H1 (cell line): Measurements from ENCODE around the gene REL. TPM values are rescaled to one million over a fixed set of nuclear protein-coding genes. Genes with fewer than 3 reads are reported as not detected.

Source experiments
- BCL11A ChIP-seq, 2 experiments: IDR thresholded peaks; one replicate each; pipeline ENCODE4 v1.6.1; 2011; ENCODE audit warnings: low read depth in 2 of 2, low read length in 2 of 2, mild to moderate bottlenecking in 2 of 2
- CEBPB ChIP-seq: IDR thresholded peaks from 2 replicates; pipeline ENCODE4 v1.6.1; 2012; ENCODE audit warnings: low read depth, low read length
- CHD1 ChIP-seq: IDR thresholded peaks from 2 replicates; pipeline ENCODE4 v1.6.1; 2012; ENCODE audit warnings: low read depth, low read length, improper control_type of control experiment
- CHD2 ChIP-seq: IDR thresholded peaks from 2 replicates; pipeline ENCODE4 v1.6.1; 2012; ENCODE audit warnings: low read length, improper control_type of control experiment
- CREB1 ChIP-seq: IDR thresholded peaks from 2 replicates; pipeline ENCODE4 v1.6.1; 2012; ENCODE audit warnings: inconsistent platforms
- HDAC6 ChIP-seq: IDR thresholded peaks from one replicate; pipeline ENCODE4 v1.7.1; 2012; ENCODE audit warnings: low read depth, mild to moderate bottlenecking, inconsistent platforms, low read length, moderate library complexity
- PHF8 ChIP-seq: fragments of 200-600 bp; sonication (generic); conservative IDR thresholded peaks from 2 replicates; pipeline ENCODE4 v1.7.1; 2012; ENCODE audit warnings: low read depth, mild to moderate bottlenecking, inconsistent platforms, low read length, moderate library complexity
- POLR2AphosphoS5 ChIP-seq: IDR thresholded peaks from 2 replicates; pipeline ENCODE4 v1.6.1; 2011; ENCODE audit warnings: low read depth, low read length
- RXRA ChIP-seq: IDR thresholded peaks from 2 replicates; pipeline ENCODE4 v1.6.1; 2011; ENCODE audit warnings: low read depth, mild to moderate bottlenecking, low read length, moderate library complexity; ENCODE audit not compliant: insufficient read depth
- polyA plus RNA-seq, 7 experiments: library from polyadenylated mRNA; depleted of rRNA in 3 of 7; stranded (reverse) in 5 of 7; unstranded in 2 of 7; fragments of >200 nt in 5 of 7; fragments of 200-250 nt in 2 of 7; gene quantifications; 1 replicate in 5 of 7; 2 replicates in 1 of 7; 4 replicates in 1 of 7; pipeline versions ENCODE4 v1.2.1 to v1.2.3, GENCODE V29; 2011 to 2013; ENCODE audit warnings: missing spikeins in 2 of 7, mixed read lengths in 2 of 7
- total RNA-seq: library from RNA; stranded (reverse); fragmentation: NEBNext Ultra II Directional; extraction: Animal tissue kit (Norgen Biotek cat#: 25700); gene quantifications from 2 replicates; pipeline ENCODE4 v1.2.1, GENCODE V29; 2021
- TF ChIP-seq, protein P1 (sequence below): fragments of 300-600 bp; sonication (generic); IDR thresholded peaks from 2 replicates; pipeline ENCODE4 v1.7.1; 2012; ENCODE audit warnings: low read length, moderate library complexity, mild to moderate bottlenecking, inconsistent platforms; ENCODE audit not compliant: insufficient replicate concordance
- TF ChIP-seq, protein P2 (sequence below): IDR thresholded peaks from 2 replicates; pipeline ENCODE4 v1.6.1; 2011; ENCODE audit warnings: low read length, improper control_type of control experiment

The REL gene
- total and polyA plus RNA-seq, 2 of the 8 experiments (the other 6 are each of a cell fraction or from before 2014, with no cell fraction given), result 1.5 to 7.5 TPM

DNA sequence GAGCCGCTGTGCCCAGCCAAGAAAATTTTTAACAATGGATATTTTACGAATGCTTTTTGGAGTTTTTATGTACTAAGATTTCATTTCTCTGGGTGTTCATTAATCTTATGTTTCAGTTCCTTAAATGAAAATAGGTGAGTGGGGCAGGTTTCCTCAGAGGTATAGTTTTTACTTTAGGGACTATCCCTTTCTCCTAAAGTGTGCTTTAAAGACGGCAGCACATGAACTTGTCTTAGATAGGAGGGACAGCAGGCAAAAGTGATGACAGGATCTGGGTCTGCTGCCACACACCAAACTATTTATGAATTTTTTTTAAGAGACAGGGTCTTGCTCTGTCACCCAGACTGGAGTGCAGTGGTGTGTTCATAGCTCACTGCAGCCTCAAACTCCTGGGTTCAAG lies 8.0 kb upstream of the REL start (continued):
- TF ChIP-seq, protein P1, sequence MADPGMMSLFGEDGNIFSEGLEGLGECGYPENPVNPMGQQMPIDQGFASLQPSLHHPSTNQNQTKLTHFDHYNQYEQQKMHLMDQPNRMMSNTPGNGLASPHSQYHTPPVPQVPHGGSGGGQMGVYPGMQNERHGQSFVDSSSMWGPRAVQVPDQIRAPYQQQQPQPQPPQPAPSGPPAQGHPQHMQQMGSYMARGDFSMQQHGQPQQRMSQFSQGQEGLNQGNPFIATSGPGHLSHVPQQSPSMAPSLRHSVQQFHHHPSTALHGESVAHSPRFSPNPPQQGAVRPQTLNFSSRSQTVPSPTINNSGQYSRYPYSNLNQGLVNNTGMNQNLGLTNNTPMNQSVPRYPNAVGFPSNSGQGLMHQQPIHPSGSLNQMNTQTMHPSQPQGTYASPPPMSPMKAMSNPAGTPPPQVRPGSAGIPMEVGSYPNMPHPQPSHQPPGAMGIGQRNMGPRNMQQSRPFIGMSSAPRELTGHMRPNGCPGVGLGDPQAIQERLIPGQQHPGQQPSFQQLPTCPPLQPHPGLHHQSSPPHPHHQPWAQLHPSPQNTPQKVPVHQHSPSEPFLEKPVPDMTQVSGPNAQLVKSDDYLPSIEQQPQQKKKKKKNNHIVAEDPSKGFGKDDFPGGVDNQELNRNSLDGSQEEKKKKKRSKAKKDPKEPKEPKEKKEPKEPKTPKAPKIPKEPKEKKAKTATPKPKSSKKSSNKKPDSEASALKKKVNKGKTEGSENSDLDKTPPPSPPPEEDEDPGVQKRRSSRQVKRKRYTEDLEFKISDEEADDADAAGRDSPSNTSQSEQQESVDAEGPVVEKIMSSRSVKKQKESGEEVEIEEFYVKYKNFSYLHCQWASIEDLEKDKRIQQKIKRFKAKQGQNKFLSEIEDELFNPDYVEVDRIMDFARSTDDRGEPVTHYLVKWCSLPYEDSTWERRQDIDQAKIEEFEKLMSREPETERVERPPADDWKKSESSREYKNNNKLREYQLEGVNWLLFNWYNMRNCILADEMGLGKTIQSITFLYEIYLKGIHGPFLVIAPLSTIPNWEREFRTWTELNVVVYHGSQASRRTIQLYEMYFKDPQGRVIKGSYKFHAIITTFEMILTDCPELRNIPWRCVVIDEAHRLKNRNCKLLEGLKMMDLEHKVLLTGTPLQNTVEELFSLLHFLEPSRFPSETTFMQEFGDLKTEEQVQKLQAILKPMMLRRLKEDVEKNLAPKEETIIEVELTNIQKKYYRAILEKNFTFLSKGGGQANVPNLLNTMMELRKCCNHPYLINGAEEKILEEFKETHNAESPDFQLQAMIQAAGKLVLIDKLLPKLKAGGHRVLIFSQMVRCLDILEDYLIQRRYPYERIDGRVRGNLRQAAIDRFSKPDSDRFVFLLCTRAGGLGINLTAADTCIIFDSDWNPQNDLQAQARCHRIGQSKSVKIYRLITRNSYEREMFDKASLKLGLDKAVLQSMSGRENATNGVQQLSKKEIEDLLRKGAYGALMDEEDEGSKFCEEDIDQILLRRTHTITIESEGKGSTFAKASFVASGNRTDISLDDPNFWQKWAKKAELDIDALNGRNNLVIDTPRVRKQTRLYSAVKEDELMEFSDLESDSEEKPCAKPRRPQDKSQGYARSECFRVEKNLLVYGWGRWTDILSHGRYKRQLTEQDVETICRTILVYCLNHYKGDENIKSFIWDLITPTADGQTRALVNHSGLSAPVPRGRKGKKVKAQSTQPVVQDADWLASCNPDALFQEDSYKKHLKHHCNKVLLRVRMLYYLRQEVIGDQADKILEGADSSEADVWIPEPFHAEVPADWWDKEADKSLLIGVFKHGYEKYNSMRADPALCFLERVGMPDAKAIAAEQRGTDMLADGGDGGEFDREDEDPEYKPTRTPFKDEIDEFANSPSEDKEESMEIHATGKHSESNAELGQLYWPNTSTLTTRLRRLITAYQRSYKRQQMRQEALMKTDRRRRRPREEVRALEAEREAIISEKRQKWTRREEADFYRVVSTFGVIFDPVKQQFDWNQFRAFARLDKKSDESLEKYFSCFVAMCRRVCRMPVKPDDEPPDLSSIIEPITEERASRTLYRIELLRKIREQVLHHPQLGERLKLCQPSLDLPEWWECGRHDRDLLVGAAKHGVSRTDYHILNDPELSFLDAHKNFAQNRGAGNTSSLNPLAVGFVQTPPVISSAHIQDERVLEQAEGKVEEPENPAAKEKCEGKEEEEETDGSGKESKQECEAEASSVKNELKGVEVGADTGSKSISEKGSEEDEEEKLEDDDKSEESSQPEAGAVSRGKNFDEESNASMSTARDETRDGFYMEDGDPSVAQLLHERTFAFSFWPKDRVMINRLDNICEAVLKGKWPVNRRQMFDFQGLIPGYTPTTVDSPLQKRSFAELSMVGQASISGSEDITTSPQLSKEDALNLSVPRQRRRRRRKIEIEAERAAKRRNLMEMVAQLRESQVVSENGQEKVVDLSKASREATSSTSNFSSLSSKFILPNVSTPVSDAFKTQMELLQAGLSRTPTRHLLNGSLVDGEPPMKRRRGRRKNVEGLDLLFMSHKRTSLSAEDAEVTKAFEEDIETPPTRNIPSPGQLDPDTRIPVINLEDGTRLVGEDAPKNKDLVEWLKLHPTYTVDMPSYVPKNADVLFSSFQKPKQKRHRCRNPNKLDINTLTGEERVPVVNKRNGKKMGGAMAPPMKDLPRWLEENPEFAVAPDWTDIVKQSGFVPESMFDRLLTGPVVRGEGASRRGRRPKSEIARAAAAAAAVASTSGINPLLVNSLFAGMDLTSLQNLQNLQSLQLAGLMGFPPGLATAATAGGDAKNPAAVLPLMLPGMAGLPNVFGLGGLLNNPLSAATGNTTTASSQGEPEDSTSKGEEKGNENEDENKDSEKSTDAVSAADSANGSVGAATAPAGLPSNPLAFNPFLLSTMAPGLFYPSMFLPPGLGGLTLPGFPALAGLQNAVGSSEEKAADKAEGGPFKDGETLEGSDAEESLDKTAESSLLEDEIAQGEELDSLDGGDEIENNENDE, result no peak
- TF ChIP-seq HDAC6 (no peak), CHD1 (no peak), PHF8 (no peak), CREB1 (no peak), BCL11A (IDR thresholded peaks at IDR 0.05; ENCODE audit: low read depth in 2 of 2, low read length in 2 of 2) (no peak), CEBPB (no peak), POLR2AphosphoS5 (no peak), CHD2 (no peak), RXRA (no peak)
- TF ChIP-seq, protein P2, sequence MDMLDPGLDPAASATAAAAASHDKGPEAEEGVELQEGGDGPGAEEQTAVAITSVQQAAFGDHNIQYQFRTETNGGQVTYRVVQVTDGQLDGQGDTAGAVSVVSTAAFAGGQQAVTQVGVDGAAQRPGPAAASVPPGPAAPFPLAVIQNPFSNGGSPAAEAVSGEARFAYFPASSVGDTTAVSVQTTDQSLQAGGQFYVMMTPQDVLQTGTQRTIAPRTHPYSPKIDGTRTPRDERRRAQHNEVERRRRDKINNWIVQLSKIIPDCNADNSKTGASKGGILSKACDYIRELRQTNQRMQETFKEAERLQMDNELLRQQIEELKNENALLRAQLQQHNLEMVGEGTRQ, result no peak
